KMS-11 (cell line): ENCODE measurements around the gene XG.

ENCODE experiments used
- H2AFZ ChIP-seq: fragments of 200-600 bp; sonication (generic); 2 replicates; pipeline ENCODE4 v1.6.1; 2016; ENCODE audit warnings: antibody characterized with exemption, mixed run types, low read depth
- H3K27ac ChIP-seq: fragments of 200-600 bp; sonication (generic); 2 replicates; pipeline ENCODE4 v1.6.1; 2016; ENCODE audit warnings: mild to moderate bottlenecking, mixed run types
- H3K27me3 ChIP-seq: fragments of 200-600 bp; sonication (generic); 2 replicates; pipeline ENCODE4 v1.6.1; 2017; ENCODE audit warnings: mild to moderate bottlenecking, low read depth, mixed run types, moderate library complexity; ENCODE audit not compliant: insufficient read depth
- H3K36me3 ChIP-seq: fragments of 200-600 bp; sonication (generic); 2 replicates; pipeline ENCODE4 v1.6.1; 2017; ENCODE audit warnings: mild to moderate bottlenecking, mixed run types; ENCODE audit not compliant: insufficient read depth
- H3K4me1 ChIP-seq: fragments of 200-600 bp; sonication (generic); 2 replicates; pipeline ENCODE4 v1.6.1; 2016; ENCODE audit warnings: mild to moderate bottlenecking, low read depth, mixed run types; ENCODE audit not compliant: poor library complexity, severe bottlenecking
- H3K4me2 ChIP-seq: fragments of 200-600 bp; sonication (generic); 2 replicates; pipeline ENCODE4 v1.7.0; 2016; ENCODE audit warnings: mild to moderate bottlenecking, mixed run types
- H3K4me3 ChIP-seq: fragments of 200-600 bp; sonication (generic); IDR thresholded peaks from 2 replicates; pipeline ENCODE4 v1.6.1; 2017; ENCODE audit warnings: low read depth, low read length, mixed read lengths; ENCODE audit not compliant: insufficient read depth
- H3K79me2 ChIP-seq: fragments of 200-600 bp; sonication (generic); 2 replicates; pipeline ENCODE4 v1.6.1; 2016; ENCODE audit warnings: low read depth, mixed run types; ENCODE audit not compliant: insufficient read depth
- H3K9ac ChIP-seq: fragments of 200-600 bp; sonication (generic); 2 replicates; pipeline ENCODE4 v1.6.1; 2016; ENCODE audit warnings: mild to moderate bottlenecking, mixed run types
- H4K20me1 ChIP-seq: fragments of 200-600 bp; sonication (generic); 2 replicates; pipeline ENCODE4 v1.6.1; 2016; ENCODE audit warnings: mild to moderate bottlenecking, mixed run types; ENCODE audit not compliant: insufficient read depth
- CTCF ChIP-seq: fragments of 200-600 bp; sonication (generic); conservative IDR thresholded peaks from 2 replicates; pipeline ENCODE4 v1.6.1; 2017; ENCODE audit warnings: low read depth, mild to moderate bottlenecking, antibody characterized with exemption, low read length, moderate library complexity, mixed read lengths

Gene XG

GRCh38 chrX:2855761-2856160 is 103.9 kb downstream of the XG start:
- Histone ChIP-seq H3K9ac (no peak overlapping the region), H3K36me3 (no peaks in the 10 kb centered on the region), H3K79me2 (no peaks in the 10 kb centered on the region), H3K27me3 (no peaks in the 10 kb centered on the region), H4K20me1 (no peaks in the 10 kb centered on the region), H3K4me2 (no peak overlapping the region), H3K4me1 (no peaks in the 10 kb centered on the region), H3K27ac (no peak overlapping the region), H3K4me3 (no peak overlapping the region), H2AFZ (no peak overlapping the region)
- no peak for TF ChIP-seq CTCF

GRCh38 chrX:2857566-2857965 is 105.7 kb downstream of the XG start:
- H3K4me1 ChIP-seq: no peaks in the 10 kb centered on the region
- no peak overlapping the region for H2AFZ ChIP-seq
- no peak overlapping the region for H3K9ac ChIP-seq
- no peaks in the 10 kb centered on the region for H3K36me3 ChIP-seq
- no peak overlapping the region for H3K4me3 ChIP-seq
- no peak overlapping the region for H3K27ac ChIP-seq
- H3K4me2 ChIP-seq: no peak overlapping the region
- no peaks in the 10 kb centered on the region for H3K79me2 ChIP-seq
- H3K27me3 ChIP-seq: no peaks in the 10 kb centered on the region
- H4K20me1 ChIP-seq: no peaks in the 10 kb centered on the region
- no peak for TF ChIP-seq CTCF

GRCh38 chrX:2859197-2859797 is 107.5 kb downstream of the XG start:
- no peaks in the 10 kb centered on the region for H3K27me3 ChIP-seq
- H3K4me1 ChIP-seq: no peaks in the 10 kb centered on the region

GRCh38 chrX:2862404-2862803 is 110.6 kb downstream of the XG start:
- no peaks in the 10 kb centered on the region for H3K27me3 ChIP-seq
- no peak overlapping the region for H3K27ac ChIP-seq
- no peaks in the 10 kb centered on the region for H3K79me2 ChIP-seq
- no peaks in the 10 kb centered on the region for H4K20me1 ChIP-seq
- H3K36me3 ChIP-seq: no peaks in the 10 kb centered on the region
- no peak overlapping the region for H3K9ac ChIP-seq
- no peak for TF ChIP-seq CTCF
- no peaks in the 10 kb centered on the region for H3K4me1 ChIP-seq
- H3K4me2 ChIP-seq: no peak overlapping the region
- H3K4me3 ChIP-seq: no peak overlapping the region
- no peak overlapping the region for H2AFZ ChIP-seq

More at GRCh38 chrX:2859197-2859797, 107.5 kb downstream of the XG start:
- Histone ChIP-seq H3K79me2 (no peaks in the 10 kb centered on the region), H3K4me2 (no peak overlapping the region), H3K4me3 (no peak overlapping the region), H3K27ac (no peak overlapping the region), H2AFZ (no peak overlapping the region), H3K36me3 (no peaks in the 10 kb centered on the region), H3K9ac (no peak overlapping the region), H4K20me1 (no peaks in the 10 kb centered on the region)
- TF ChIP-seq CTCF: no peak
